NCI-H82 treated with DMSO at 0.1 percent for 48 hours (cell line): ENCODE results near the gene CYP4F12.

Source experiments
- DNase-seq: peaks from one replicate; lab custom pipeline; 2025; ENCODE audit not compliant: unreplicated experiment; lab: John Stamatoyannopoulos, UW

The CYP4F12 gene, protein sequence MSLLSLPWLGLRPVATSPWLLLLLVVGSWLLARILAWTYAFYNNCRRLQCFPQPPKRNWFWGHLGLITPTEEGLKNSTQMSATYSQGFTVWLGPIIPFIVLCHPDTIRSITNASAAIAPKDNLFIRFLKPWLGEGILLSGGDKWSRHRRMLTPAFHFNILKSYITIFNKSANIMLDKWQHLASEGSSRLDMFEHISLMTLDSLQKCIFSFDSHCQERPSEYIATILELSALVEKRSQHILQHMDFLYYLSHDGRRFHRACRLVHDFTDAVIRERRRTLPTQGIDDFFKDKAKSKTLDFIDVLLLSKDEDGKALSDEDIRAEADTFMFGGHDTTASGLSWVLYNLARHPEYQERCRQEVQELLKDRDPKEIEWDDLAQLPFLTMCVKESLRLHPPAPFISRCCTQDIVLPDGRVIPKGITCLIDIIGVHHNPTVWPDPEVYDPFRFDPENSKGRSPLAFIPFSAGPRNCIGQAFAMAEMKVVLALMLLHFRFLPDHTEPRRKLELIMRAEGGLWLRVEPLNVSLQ

GRCh38 chr19:15672580-15673175 lies at the start of gene CYP4F12:
Gene CYP4F12 (plus strand): TSS chr19:15673087. CDS start chr19:15673530, 443 bp downstream.
- DNase-seq: no peak

- no peak for DNase-seq
Measured at GRCh38 chr19:15623711-15624318, 49.1 kb upstream of the CYP4F12 start.

- DNase-seq: no peak
Measured at GRCh38 chr19:15628236-15629002, 44.5 kb upstream of the CYP4F12 start.

- peak; percentile 6 for DNase-seq
Measured at GRCh38 chr19:15629003-15629880, 43.6 kb upstream of the CYP4F12 start.

GRCh38 chr19:15631817-15632216 lies 41.1 kb upstream of the CYP4F12 start:
- no peak for DNase-seq

DNA sequence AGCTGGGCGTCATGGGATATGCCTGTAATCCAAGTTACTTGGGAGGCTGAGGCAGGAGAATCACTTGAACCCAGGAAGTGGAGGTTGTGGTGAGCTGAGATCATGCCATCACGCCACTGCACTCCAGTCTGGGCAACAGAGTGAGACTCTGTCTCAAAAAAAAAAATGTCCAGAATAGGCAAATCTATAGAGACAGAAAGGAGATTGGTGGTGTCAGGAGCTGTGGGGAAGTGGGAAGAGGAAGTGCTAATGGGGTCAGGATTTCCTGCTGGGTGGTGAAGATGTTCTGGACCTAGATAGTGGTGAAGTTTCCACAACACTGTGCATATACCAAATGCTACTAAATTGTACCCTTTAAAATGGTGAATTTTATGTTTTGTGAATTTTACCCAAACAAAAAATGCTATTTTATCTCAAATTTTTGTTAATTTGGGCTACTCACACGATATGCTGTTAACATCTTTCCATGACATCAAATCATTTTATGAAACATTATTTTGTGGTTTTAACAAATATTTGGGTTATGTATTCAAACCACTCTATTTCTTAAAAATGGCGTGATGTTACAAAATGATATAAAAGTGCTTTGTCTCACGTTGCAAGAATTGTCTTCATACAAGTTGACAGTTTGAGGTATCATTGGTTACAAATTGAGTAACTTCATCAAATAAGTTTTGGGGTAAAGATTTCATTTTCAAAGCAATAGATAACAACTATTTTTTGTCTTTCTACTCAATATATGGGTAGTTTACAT lies 39.6 kb upstream of the CYP4F12 start:
- no peak for DNase-seq

DNA sequence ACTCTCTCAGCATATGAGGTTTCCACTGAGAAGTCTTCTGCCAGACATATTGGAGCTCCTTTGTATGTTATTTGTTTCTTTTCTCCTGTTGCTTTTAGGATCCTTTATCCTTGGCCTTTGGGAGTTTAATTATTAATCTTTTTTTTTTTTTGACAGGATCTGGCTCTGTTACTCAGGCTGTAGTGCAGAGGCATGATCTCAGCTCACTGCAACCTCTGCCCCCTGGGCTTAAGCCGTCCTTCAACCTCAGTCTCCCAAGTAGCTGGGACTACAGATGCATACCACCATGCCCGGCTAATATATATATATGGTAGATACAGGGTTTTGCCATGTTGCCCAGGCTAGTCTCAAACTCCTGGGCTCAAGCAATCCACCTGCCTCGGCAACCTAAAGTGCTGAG lies 38.8 kb upstream of the CYP4F12 start:
- no peak for DNase-seq

GRCh38 chr19:15635016-15635805 lies 37.7 kb upstream of the CYP4F12 start:
- DNase-seq: no peak

DNA sequence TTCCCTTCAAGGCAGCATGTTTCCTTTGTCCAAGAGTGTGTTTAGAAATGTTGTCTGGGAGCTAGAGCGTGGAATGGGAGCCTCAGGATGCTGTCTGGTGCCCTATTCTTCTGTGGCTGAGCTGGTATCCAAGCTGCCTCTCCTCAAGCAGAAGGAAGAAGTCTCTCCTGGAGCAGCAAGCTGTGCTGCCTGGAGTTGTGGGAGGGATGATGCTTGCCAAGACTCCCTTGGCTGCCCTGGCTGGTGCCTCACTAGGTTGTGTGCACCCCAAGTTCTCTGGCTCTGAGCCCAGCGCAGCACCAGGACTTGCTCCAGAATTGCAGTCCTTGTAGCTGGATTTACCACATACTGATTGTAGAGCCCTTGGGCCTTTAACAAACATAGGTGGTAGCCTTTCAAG lies 36.9 kb upstream of the CYP4F12 start:
- no peak for DNase-seq

GRCh38 chr19:15639596-15639995 lies 33.3 kb upstream of the CYP4F12 start:
- DNase-seq: no peak

DNA sequence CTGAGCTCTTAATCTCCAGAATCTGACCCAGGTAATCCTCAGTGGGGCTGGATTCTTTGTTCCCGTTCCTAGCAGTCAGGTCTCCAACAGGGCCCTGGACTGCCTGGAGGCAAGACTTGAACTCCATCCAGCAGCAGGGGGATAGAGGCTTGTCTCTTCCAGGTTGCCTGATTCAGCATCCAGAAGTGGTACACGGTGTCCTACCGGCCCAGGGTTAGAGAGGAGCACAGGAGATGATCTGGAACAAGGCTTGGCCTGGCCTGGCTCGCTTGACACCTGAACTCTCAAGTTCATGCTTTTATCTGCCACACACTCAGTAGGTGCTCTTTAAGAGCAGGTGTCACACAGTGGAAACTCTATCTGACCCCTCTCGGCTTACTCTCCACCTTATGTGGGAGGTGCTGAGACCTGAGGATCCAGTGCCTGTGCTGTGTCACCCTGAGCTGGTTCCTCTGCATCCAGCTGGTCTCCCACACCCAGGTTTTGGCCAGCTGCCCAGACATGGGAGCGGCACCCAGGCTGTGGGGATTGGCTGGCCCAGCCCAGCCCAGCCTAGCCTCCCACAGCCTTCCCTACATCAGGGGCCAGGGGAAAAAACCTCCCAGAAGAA lies 32.5 kb upstream of the CYP4F12 start, which contains the start of gene CYP4F3:
Gene CYP4F3 (plus strand): TSS at position 604 of the 610 bp plus-strand sequence. CDS start 519 bp downstream, outside the sequence.
- DNase-seq: no peak

DNA sequence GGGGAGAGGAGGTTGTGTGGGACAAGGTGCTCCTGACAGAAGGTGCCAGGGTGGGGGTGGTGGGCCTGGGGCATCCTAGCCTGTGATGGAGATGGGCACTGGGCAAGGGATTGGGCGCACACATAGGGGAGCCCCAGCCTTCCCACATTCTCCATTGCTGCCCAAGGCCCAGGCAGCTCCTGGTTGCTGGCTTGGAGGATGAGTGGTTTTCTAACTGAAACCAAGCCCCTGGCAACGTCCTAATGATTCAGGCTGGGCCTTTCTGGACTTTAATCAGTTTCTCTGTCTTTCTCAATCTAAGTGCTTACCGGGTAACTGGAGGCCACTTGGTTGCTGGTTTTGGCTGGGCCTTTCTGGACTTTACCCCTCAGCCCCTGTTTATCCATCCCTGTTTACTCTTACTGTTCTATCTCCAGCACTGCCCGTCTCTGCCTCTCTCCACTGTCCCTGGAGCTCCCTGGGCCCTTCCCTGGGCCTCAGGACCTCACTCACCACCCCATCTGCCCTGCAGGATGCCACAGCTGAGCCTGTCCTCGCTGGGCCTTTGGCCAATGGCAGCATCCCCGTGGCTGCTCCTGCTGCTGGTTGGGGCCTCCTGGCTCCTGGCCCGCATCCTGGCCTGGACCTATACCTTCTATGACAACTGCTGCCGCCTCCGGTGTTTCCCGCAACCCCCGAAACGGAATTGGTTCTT lies 31.8 kb upstream of the CYP4F12 start:
- DNase-seq: no peak

DNA sequence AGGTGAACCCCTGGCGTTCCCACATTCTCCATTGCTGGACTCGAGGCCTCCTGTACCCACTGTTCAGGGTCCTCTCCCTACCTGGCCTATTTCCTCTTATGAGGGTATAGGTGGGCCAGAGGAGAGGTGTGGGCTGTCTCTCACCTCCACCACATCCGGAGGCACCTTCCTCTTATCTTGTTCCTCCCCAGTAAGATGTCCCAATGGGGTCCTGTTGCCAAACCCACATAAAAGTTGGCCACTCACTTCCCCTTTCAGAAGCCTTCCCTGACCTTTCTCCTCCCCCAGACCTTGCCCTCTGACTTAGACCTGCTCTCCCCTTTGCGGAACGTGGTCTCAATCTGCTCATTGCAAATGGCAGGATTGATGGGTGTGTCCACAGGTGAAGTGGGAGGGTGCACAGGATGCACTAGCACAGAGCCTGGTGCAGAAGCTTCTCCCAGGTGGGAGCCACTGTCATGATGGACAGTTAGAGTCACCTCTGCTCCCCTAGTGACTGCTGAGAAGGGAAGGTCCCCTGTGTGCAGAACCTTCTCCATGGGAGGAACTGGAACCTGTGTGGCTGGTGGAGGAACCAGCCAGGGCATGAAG lies 30.9 kb upstream of the CYP4F12 start:
- DNase-seq: no peak

GRCh38 chr19:15642807-15643206 lies 30.1 kb upstream of the CYP4F12 start:
- no peak for DNase-seq

- no peak for DNase-seq
Measured at GRCh38 chr19:15643387-15643786, 29.5 kb upstream of the CYP4F12 start.

DNA sequence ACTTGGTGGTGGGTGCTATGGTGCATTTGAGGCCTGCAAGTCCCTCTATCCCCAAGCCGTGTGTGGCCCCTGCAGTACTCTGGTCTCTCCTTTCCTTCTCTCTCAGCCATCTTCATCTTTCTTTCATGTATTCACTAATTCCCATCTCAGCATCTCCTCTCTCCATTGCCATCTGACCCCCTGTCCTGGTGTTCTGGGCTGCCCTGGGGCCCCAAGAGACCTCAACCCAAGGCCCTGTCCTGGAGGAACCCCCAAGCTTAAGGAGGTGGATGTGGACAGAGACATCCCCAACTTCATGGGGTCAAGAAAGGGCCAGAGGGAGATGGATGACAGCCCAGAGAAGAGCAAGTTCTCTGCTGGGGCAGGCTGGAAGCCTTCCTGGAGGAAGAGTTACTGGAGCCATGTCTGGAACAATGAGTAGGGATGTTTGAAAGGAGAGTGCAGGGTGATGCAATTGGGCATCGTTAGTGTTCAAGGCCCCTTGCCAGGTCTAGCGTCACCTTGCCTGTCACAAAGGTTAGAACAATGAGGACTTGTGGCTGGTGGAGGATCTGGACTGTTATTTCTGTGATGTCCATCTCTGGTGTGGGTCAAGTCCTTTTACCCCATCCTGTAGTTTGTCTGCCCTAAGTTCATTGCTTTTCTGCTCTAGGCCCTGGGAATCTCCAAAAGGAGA lies 28.7 kb upstream of the CYP4F12 start:
- DNase-seq: no peak

- no peak for DNase-seq
Measured at GRCh38 chr19:15644816-15645215, 28.1 kb upstream of the CYP4F12 start.
